COLO829 (cell line): ENCODE data around the gene NCOR2.

ENCODE experiments used
- DNase-seq: peaks from one replicate; pipeline ENCODE4 v3.0.0; 2012; ENCODE audit warnings: low spot score

Gene NCOR2

GRCh38 chr12:124525927-124526692 is 41.3 kb downstream of the NCOR2 start:
- DNase-seq: no peak

DNA sequence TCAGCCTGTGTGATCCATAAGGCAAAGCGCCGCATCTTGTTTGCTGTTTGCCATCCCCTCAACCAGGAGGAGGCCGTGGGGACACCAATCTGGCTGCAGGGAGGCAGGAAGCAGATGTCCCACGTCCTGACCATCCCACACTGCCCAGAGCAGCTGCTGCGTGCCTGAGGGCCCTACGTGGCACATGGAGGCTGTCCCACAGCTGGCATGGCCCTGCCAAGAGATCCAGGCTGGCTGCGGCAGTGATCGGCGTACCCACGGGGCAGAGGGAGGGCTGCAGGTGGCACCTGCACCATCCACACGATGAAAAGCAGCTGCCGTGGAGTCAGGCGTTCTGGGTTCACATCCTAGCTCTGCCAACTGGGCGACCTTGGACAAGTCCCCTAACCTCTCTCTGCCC is 42.0 kb downstream of the NCOR2 start:
- DNase-seq: no peak

DNA sequence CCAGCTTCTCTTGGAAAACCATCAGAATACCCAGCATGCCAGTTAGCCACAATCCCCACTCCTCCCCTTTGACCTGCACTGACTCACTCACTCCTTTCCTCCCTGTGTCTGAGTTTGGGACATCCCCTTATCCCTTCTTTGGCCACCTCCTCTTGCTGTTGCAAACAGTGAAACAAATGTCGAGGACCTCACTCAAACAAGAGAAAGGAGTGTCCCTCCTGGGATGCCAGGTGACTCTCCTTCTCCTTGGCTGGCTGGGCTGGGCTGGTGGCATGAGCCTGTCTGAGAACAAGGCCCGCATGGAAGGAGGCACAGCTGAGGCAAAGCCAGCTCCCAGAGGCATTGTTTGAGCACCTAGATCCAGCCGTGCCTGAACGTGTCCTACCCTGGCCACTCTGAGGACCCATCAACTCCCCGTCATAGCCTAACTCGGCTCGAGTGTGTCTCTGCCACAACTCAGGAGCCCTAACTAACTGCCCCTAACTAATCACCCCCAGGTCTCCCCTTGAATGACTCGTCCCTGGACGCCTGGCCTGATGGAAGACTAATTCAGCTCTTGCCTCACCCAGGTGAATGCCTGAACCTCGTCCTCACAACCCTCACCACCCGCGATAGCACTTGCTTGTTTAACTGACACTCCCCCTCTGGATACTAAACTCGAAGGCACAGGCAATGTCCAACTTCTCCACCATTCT is 43.0 kb downstream of the NCOR2 start:
- no peak for DNase-seq

- no peak for DNase-seq
Observed at GRCh38 chr12:124523071-124523470, 44.3 kb downstream of the NCOR2 start.

DNA sequence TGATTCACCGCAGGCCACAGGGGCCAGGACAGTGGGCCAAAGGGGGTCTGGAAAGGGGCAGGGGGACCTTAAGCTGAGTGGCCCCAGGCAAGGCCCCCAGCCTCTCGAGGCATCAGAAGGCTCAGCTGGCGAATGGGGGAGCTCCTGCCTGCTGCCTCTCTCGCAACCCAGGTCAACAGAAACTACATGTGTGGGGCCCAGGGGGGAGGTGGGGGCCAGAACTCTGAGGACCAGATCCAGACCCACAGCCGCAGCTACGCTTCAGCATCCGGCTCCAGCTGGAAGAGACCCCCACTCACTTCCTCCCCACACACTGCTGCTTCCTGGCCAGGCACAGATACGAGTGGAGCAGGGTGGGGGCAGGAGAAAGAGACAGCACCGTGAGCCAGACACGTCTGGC is 46.5 kb downstream of the NCOR2 start:
- no peak for DNase-seq

DNA sequence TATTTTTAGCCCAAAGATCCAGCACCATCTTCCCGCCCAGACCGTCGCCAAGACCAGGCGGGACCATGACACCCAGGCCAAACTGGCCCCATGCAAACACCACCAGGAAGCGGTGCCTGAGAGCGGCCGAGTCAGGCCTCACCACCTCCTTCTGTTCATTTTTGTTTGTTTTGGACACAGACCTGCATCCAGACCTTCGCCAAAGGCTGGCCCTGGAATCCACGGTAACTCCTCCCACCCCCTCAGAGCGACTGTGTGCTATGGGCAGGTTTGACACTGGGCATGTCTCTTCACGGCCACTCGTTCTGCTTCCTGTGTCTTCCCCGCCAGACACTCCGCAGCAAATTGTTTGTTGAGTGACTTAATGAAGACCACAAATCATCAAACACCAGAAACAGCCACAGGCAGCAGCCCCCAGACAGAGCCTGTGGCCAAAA is 47.1 kb downstream of the NCOR2 start:
- DNase-seq: no peak

DNA sequence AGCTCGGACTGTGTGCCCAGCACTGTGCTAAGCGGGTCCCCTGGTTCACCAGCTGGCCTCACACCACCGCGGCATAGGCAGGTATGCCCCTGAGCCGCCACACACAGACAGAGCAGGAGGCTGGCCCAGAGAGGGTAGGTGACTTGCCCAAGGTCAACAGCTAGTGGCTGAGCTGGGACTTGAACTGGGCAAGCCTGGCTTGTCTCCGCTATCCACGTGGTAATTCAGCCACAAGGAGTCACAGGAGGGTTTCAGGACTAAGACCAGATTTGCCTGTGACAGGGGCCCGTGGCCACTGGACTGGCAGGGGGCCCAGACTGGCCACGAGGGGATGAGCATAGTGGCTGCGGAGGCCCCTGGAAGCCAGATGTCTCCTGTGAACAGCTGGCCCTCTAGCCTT is 47.7 kb downstream of the NCOR2 start:
- no peak for DNase-seq

DNA sequence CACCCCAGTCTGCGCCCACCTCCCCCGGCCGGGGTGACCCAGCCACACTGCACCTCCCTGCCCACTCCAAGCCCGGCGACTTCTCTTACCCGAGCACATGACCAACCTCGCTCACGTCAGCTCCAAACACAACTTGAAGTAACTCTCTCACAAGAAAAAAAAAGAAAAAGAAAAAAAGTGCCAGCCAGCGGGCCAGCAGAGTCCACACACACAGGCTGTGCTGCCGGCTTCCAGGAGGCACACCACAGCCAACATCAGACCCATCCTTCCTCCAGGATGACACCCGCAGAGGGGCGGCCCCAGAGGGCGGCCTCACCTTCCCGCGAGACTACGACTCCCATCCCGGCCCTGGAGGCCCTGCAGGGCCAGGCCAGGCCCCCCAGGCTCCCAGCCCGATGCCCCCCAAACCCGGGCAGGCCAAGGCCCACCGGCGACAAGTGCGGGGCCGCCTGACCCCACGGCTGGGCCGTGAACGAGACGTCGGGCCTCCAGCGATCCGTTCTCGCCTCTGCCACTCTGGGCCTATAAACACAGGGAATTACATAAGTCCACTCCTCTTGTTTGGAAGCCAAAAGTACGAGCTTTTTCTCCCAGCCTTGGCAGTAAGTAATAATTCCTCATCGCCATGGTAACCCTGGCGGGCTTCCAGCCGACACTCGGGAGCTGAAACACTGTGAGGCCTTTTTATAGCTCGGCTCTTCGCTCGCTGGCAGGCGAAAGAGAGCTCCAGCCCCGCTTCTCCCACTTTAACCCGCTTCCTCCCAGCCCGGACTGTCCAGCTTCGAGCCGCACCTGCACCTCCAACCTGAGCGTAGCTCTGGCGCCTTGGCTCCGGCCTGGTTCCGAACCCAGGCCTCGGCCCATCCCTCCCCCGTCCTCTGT is 49.1 kb downstream of the NCOR2 start:
- peak; percentile 95 for DNase-seq
